ENCODE data around the gene CNTN1.

GRCh38 chr12:41101806-41102205 lies 409.6 kb downstream of the CNTN1 start:
- TF ChIP-seq CTCF (IDR thresholded peaks at IDR 0.05) (no peak), POLR2A (IDR thresholded peaks at IDR 0.05) (no peak)

Measured in Peyer's patch (tissue), 4 donors.